GM12878 (cell line): ENCODE measurements around the gene RPS6KA2.

Experiments
- POLR2AphosphoS5 ChIP-seq: IDR thresholded peaks from 2 replicates; pipeline ENCODE4 v1.6.1; 2011; ENCODE audit warnings: mild to moderate bottlenecking, low read length, inconsistent platforms
- RAD21 ChIP-seq: IDR thresholded peaks from 2 replicates; pipeline ENCODE4 v1.6.1; 2011; ENCODE audit warnings: mild to moderate bottlenecking, low read depth, low read length, moderate library complexity; ENCODE audit not compliant: insufficient read depth

GRCh38 chr6:166405386-166405785 lies 221.7 kb downstream of the RPS6KA2 start:
- TF ChIP-seq RAD21, result no peak
- no peak for TF ChIP-seq POLR2AphosphoS5
